Transverse colon (tissue), 4 donors: ENCODE measurements around the gene SAMD8.

Experiments used
- POLR2AphosphoS5 ChIP-seq, 3 donors: sonication (generic); formaldehyde crosslinking; IDR thresholded peaks; one replicate each; pipeline ENCODE4 v1.6.1; 2016; ENCODE audit warnings: antibody characterized with exemption in 3 of 3
- TF ChIP-seq, protein P1 (sequence below), 5 experiments: fragments of 200-600 bp in 3 of 5; fragments of 450-650 bp in 2 of 5; sonication (generic) in 3 of 5; IDR thresholded peaks; 1 replicate in 2 of 5; 2 replicates in 3 of 5; pipeline ENCODE4 v1.5.1; 2016 to 2017; ENCODE audit warnings: antibody characterized with exemption in 5 of 5, inconsistent platforms in 3 of 5, mild to moderate bottlenecking in 2 of 5, moderate library complexity in 1 of 5

DNA sequence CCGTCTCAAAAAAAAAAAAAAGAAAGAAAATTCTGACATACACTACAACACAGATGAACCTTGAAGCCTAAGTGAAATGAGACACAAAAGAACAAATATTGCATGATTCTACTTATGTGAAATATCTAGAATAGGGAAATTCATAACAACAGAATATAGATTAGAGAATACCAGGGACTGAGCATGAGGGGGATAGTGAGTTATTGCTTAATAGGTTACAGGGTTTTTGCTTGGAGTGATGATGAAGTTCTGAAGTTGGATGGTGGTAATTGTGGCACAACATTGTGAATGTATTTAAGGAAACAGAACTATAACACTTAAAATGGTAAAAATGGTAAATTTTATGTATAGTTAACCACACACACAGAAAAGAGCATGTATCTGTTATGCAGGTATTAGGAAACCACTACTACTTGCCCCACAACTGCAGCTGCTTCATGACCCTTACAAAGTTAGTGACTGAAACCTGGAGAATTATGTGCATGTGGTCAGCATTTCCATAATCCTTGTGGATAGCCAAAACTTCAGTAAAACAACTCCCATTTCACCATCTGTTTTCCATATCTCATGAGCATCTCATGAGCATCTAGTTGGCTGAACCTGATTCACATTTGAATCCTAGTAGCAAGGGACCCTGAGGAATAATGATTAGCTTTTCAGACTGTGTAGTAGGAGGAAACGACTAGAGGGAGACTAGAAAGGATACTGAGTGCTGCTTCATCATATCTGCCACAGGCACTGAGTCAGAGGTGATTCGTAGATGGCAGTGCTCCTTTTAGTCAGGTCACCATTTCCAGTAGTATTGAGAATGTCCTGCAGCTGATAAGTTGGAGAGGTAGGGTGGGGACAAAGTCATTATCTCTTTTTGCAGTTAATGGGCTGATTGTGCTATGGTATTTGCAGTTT is 26.3 kb downstream of the SAMD8 start:
- TF ChIP-seq POLR2AphosphoS5 (IDR thresholded peaks at IDR 0.05), result no peak
- TF ChIP-seq, protein P1, sequence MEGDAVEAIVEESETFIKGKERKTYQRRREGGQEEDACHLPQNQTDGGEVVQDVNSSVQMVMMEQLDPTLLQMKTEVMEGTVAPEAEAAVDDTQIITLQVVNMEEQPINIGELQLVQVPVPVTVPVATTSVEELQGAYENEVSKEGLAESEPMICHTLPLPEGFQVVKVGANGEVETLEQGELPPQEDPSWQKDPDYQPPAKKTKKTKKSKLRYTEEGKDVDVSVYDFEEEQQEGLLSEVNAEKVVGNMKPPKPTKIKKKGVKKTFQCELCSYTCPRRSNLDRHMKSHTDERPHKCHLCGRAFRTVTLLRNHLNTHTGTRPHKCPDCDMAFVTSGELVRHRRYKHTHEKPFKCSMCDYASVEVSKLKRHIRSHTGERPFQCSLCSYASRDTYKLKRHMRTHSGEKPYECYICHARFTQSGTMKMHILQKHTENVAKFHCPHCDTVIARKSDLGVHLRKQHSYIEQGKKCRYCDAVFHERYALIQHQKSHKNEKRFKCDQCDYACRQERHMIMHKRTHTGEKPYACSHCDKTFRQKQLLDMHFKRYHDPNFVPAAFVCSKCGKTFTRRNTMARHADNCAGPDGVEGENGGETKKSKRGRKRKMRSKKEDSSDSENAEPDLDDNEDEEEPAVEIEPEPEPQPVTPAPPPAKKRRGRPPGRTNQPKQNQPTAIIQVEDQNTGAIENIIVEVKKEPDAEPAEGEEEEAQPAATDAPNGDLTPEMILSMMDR (IDR thresholded peaks at IDR 0.05), result no peak
